Ovary (tissue), 9 donors: ENCODE measurements around the gene VPS33B. TPM values are rescaled to one million over a fixed set of nuclear protein-coding genes. Genes with fewer than 3 reads are reported as not detected.
A peak's percentile ranks its signal among the peaks of the same experiment; 100 is the strongest.

Source experiments
- DNase-seq, 5 donors: peaks; one replicate each; pipeline ENCODE4 v3.0.0-alpha.2; 2019 to 2020
- H3K27ac ChIP-seq, 2 donors: fragments of 200-600 bp; one replicate each; pipeline versions ENCODE4 v1.5.1 to v1.8.0; 2019 to 2022
- H3K27me3 ChIP-seq: fragments of 200-600 bp; one replicate; pipeline ENCODE4 v1.8.0; 2022
- H3K36me3 ChIP-seq: fragments of 200-600 bp; sonication (generic); one replicate; pipeline ENCODE4 v1.5.1; 2019
- H3K4me1 ChIP-seq: one replicate; pipeline ENCODE4 v1.8.1; 2013; ENCODE audit warnings: mild to moderate bottlenecking, moderate library complexity; ENCODE audit not compliant: insufficient read depth
- H3K4me3 ChIP-seq: fragments of 200-600 bp; sonication (generic); one replicate; pipeline ENCODE4 v1.5.1; 2017
- H3K9me3 ChIP-seq, 2 donors: fragments of 200-600 bp in 1 of 2; sonication (generic) in 1 of 2; one replicate each; pipeline versions ENCODE4 v1.5.1 to v1.8.1; 2013 to 2019; ENCODE audit warnings: mild to moderate bottlenecking in 1 of 2, moderate library complexity in 1 of 2
- EP300 ChIP-seq: sonication (generic); formaldehyde crosslinking; IDR thresholded peaks from one replicate; pipeline ENCODE4 v1.6.1; 2017; ENCODE audit warnings: antibody characterized with exemption
- POLR2A ChIP-seq: fragments of 450-650 bp; IDR thresholded peaks from one replicate; pipeline ENCODE4 v1.6.1; 2017; ENCODE audit warnings: antibody characterized with exemption, mild to moderate bottlenecking, moderate library complexity
- WGBS, 3 donors: extraction: QIAGEN DNeasy Blood & Tissue Kit in 1 of 3; methylation state at CpG; one replicate each; pipeline versions ENCODE4 v1.1.5 to v1.1.7; 2013 to 2017; 5-methylcytosine and 5-hydroxymethylcytosine counted together
- intact Hi-C, 4 donors: fragments of 100-400 bp; cut with DNase I; formaldehyde crosslinking; loops; one replicate each; pipeline versions ENCODE4 v1.11.0 to v1.15.1; 2022 to 2023
- polyA plus RNA-seq, 2 donors: library from polyadenylated mRNA; stranded (reverse); fragments of 200-250 nt in 1 of 2; fragments of 350-450 nt in 1 of 2; fragmentation: Illumina TruSeq in 1 of 2; extraction: RNeasy Lipid Tissue Mini Kit (QIAGEN cat#74804) in 1 of 2; gene quantifications; one replicate each; pipeline ENCODE4 v1.2.3, GENCODE V29; 2013 to 2014
- total RNA-seq, 7 donors: library from RNA; depleted of rRNA in 2 of 7; stranded (reverse); fragments of >200 nt in 2 of 7; fragmentation: NEBNext Ultra II Directional in 3 of 7; extraction: Animal tissue kit (Norgen Biotek cat#: 25700) in 3 of 7; gene quantifications; one replicate each; pipeline versions ENCODE4 v1.1.0 to v1.2.4, GENCODE V29; 2016 to 2023
- TF ChIP-seq, protein P1 (sequence below), 3 donors: fragments of 450-650 bp in 2 of 3; fragments of 200-600 bp in 1 of 3; IDR thresholded peaks; one replicate each; pipeline versions ENCODE4 v1.5.1 to v1.8.0; 2016 to 2022; ENCODE audit warnings: antibody characterized with exemption in 3 of 3, mild to moderate bottlenecking in 1 of 3
- donor health status: DM: no; HTN: no; CAD: no; lungs with moderate emphysema.
- donor health status: DM: no; HTN: no; CAD: no.
- donor health status: Bipolar disorder and iron deficiency.
- donor health status: DM: yes; HTN: yes; CAD: no.
- donor health status: DM: no; HTN: no; CAD: no.
- donor health status: DM: yes; HTN: yes; CAD: no.

VPS33B gene
- total and polyA plus RNA-seq, 9 donors = 8.5 to 17.4 (median 13.2) TPM

DNA sequence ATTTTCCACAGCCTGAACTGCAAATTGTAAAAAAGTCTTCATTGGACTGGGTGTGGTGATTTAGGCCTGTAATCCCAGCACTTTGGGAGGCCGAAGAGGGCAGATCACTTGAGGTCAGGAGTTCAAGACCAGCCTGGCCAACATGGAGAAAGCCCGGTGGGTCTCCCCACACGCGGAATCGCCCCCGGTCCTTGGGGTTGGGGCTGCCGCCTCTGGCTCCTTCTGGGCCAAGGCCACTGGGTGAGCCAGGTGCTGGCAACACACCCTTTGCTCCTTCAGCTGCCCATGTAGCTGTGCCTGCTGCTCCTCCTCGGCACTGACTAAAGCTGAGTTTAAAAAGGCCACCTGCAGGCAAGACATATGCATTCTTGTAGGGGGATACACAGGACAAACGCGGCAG is 9.4 kb upstream of the VPS33B start:
- Histone ChIP-seq H3K4me1 (no peaks in the 10 kb centered on the region), H3K4me3 (no peak overlapping the region), H3K36me3 (no peaks in the 10 kb centered on the region), H3K27ac (no peak overlapping the region), H3K9me3 (no peaks in the 10 kb centered on the region), H3K27me3 (no peaks in the 10 kb centered on the region)
- 65 to 76% (median 72%) methylated on average over 10 of the region's 10 CpGs for WGBS, 3 donors
- no peak for DNase-seq
- intact Hi-C loops = loop anchor here in 1 of 4 donors (10.0 kb wide), 1 partner anchor 317 kb away; the partner anchor contains the start of gene BLM
- TF ChIP-seq, protein P1, sequence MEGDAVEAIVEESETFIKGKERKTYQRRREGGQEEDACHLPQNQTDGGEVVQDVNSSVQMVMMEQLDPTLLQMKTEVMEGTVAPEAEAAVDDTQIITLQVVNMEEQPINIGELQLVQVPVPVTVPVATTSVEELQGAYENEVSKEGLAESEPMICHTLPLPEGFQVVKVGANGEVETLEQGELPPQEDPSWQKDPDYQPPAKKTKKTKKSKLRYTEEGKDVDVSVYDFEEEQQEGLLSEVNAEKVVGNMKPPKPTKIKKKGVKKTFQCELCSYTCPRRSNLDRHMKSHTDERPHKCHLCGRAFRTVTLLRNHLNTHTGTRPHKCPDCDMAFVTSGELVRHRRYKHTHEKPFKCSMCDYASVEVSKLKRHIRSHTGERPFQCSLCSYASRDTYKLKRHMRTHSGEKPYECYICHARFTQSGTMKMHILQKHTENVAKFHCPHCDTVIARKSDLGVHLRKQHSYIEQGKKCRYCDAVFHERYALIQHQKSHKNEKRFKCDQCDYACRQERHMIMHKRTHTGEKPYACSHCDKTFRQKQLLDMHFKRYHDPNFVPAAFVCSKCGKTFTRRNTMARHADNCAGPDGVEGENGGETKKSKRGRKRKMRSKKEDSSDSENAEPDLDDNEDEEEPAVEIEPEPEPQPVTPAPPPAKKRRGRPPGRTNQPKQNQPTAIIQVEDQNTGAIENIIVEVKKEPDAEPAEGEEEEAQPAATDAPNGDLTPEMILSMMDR (IDR thresholded peaks at IDR 0.05) = no peak
- no peak for TF ChIP-seq POLR2A

DNA sequence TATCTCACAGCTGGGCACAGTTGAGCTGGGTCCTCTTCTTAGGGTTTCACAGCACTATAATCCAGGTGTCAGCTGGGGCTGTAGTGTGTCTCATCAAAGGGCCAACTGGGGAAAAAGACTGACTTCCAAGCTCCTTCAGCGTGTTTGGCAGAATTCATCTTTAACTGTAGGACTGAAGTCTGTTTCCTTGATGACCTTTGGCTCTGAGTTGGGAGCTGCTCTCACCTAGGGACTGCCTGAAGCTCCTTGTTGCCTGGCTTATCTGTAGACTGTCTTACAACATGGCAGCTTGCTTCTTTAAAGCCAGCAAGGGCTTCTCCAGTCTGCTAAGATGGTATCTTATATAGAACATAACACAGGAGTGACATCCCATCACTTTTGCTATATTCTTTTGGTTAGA is 5.3 kb upstream of the VPS33B start:
- DNase-seq = no peak
- intact Hi-C loops = no loop called here
- H3K27me3 ChIP-seq = no peaks in the 10 kb centered on the region
- no peaks in the 10 kb centered on the region for H3K36me3 ChIP-seq
- no peak overlapping the region for H3K27ac ChIP-seq
- TF ChIP-seq, protein P1 (IDR thresholded peaks at IDR 0.05) = no peak
- no peak for TF ChIP-seq POLR2A
- TF ChIP-seq EP300 = no peak
- H3K4me3 ChIP-seq = no peak overlapping the region
- WGBS, 3 donors = 43 to 66% (median 56%) methylated on average over 1 of the region's 1 CpG
- no peaks in the 10 kb centered on the region for H3K4me1 ChIP-seq
- no peaks in the 10 kb centered on the region for H3K9me3 ChIP-seq

- 88 to 92% (median 89%) methylated on average over 7 of the region's 7 CpGs for WGBS, 3 donors
- H3K36me3 ChIP-seq = no peaks in the 10 kb centered on the region
- DNase-seq = no peak
These were observed 1.3 kb upstream of the VPS33B start for GRCh38 chr15:91023720-91024119.

DNA sequence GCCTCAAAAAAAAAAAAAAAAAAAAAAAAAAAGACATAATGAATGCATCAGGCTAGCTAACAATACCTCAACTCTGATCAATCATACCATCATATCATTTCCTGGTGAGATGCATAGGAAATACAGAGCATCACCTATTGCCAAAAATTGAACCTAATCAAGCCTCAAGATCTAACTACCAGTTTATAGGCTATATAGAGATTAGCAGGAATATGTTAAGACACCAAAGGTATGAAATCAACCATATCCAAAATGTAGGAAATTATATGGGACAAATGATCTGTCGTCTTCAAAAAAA is 387 bp upstream of the VPS33B start:
- intact Hi-C loops = no loop called here
- no peak for DNase-seq
- WGBS, 3 donors = 4 to 18% (median 11%) methylated on average over 1 of the region's 1 CpG
- Histone ChIP-seq H3K27me3 (no peaks in the 10 kb centered on the region), H3K4me3 (peak overlapping the region; percentile 92), H3K27ac (peak overlapping the region in 1 of 2 donors; percentile 49), H3K4me1 (peaks cover 3% of the 10 kb centered on the region), H3K36me3 (no peaks in the 10 kb centered on the region), H3K9me3 (no peaks in the 10 kb centered on the region)
- no peak for TF ChIP-seq POLR2A
- TF ChIP-seq, protein P1 (IDR thresholded peaks at IDR 0.05) = no peak
- TF ChIP-seq EP300 = no peak

More at GRCh38 chr15:91023720-91024119, 1.3 kb upstream of the VPS33B start:
- Histone ChIP-seq H3K27ac (no peak overlapping the region), H3K4me1 (peaks cover 3% of the 10 kb centered on the region), H3K27me3 (no peaks in the 10 kb centered on the region), H3K4me3 (no peak overlapping the region), H3K9me3 (no peaks in the 10 kb centered on the region)
- TF ChIP-seq POLR2A (no peak), EP300 (no peak)
- TF ChIP-seq, protein P1 (IDR thresholded peaks at IDR 0.05) = no peak
- intact Hi-C loops = no loop called here
